ENCODE results near the gene SH3PXD2A.

SH3PXD2A gene

DNA sequence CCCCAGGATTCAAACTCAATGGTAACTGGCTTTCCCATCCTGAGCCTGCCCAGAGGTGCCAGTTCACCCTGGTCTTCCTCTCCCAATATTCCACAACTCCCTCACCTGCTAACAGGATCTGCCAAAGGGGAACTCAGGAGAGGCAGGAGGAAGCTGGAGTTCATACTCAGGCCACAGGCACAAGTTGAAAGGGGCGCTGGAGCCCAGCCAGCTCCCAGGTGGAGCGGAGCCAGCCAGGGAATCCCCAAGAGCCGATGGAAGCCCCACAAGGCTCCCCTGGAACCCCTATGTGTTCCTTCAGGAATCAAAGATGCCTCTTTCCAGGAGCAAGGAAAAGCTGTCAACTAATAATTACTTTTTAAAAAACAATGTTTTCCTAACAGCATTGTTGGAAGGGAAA, 63.5 kb downstream of the SH3PXD2A start (continued):
- no peak for TF ChIP-seq GFI1B (tag by site-specific recombination; IDR thresholded peaks at IDR 0.05)
- no peak for TF ChIP-seq ZNF791 (tag by site-specific recombination; IDR thresholded peaks at IDR 0.05)
- TF ChIP-seq, protein P1, sequence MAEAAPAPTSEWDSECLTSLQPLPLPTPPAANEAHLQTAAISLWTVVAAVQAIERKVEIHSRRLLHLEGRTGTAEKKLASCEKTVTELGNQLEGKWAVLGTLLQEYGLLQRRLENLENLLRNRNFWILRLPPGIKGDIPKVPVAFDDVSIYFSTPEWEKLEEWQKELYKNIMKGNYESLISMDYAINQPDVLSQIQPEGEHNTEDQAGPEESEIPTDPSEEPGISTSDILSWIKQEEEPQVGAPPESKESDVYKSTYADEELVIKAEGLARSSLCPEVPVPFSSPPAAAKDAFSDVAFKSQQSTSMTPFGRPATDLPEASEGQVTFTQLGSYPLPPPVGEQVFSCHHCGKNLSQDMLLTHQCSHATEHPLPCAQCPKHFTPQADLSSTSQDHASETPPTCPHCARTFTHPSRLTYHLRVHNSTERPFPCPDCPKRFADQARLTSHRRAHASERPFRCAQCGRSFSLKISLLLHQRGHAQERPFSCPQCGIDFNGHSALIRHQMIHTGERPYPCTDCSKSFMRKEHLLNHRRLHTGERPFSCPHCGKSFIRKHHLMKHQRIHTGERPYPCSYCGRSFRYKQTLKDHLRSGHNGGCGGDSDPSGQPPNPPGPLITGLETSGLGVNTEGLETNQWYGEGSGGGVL (tag by site-specific recombination; IDR thresholded peaks at IDR 0.05) = no peak
- no peak for TF ChIP-seq ZBTB1 (tag by site-specific recombination; IDR thresholded peaks at IDR 0.05)
- no peak for TF ChIP-seq ZNF292 (tag by site-specific recombination; IDR thresholded peaks at IDR 0.05; ENCODE audit: borderline replicate concordance, low read depth)
- TF ChIP-seq, protein P2, sequence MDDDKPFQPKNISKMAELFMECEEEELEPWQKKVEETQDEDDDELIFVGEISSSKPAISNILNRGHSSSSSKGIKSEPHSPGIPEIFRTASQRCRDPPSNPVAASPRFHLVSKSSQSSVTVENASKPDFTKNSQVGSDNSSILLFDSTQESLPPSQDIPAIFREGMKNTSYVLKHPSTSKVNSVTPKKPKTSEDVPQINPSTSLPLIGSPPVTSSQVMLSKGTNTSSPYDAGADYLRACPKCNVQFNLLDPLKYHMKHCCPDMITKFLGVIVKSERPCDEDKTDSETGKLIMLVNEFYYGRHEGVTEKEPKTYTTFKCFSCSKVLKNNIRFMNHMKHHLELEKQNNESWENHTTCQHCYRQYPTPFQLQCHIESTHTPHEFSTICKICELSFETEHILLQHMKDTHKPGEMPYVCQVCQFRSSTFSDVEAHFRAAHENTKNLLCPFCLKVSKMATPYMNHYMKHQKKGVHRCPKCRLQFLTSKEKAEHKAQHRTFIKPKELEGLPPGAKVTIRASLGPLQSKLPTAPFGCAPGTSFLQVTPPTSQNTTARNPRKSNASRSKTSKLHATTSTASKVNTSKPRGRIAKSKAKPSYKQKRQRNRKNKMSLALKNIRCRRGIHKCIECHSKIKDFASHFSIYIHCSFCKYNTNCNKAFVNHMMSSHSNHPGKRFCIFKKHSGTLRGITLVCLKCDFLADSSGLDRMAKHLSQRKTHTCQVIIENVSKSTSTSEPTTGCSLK (tag by site-specific recombination; IDR thresholded peaks at IDR 0.05) = no peak
- TF ChIP-seq ZNF202 (tag by site-specific recombination; IDR thresholded peaks at IDR 0.05; ENCODE audit: borderline replicate concordance) = no peak
- TF ChIP-seq ZNF155 (tag by site-specific recombination; IDR thresholded peaks at IDR 0.05) = no peak
- TF ChIP-seq, protein P3, sequence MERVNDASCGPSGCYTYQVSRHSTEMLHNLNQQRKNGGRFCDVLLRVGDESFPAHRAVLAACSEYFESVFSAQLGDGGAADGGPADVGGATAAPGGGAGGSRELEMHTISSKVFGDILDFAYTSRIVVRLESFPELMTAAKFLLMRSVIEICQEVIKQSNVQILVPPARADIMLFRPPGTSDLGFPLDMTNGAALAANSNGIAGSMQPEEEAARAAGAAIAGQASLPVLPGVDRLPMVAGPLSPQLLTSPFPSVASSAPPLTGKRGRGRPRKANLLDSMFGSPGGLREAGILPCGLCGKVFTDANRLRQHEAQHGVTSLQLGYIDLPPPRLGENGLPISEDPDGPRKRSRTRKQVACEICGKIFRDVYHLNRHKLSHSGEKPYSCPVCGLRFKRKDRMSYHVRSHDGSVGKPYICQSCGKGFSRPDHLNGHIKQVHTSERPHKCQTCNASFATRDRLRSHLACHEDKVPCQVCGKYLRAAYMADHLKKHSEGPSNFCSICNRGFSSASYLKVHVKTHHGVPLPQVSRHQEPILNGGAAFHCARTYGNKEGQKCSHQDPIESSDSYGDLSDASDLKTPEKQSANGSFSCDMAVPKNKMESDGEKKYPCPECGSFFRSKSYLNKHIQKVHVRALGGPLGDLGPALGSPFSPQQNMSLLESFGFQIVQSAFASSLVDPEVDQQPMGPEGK (tag by site-specific recombination; IDR thresholded peaks at IDR 0.05) = no peak
- no peak for TF ChIP-seq ZNF623 (tag by site-specific recombination; IDR thresholded peaks at IDR 0.05)

DNA sequence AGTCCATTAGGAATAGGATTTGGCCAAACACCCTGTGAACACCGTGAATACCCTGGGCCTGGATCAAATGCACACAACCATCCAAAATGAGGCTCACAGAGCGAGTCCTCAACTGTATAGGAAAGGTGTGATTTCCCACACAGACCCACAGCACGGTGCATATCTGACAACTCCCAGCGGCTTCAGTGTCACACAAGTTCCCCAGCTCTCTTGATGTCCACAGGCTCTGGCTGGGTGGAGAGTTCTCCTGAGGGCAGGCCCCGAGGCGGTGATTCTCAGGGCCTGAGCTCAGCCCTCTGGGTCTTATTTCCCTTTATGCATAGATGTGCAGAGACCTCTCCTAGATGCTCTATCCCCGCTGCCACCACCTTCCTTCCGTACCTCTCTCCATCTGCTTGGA, 64.1 kb downstream of the SH3PXD2A start:
- Histone ChIP-seq H3K4me3 (ENCODE audit: low read depth, low read length) (no peak overlapping the region), H3K36me3 (ENCODE audit: control insufficient read depth in 2 of 2, insufficient read depth in 1 of 2, low read length in 2 of 2) (peaks cover 0 to 3% of the 10 kb centered on the region in 2 experiments; a peak in 1 of 3 replicates), H3K9me3 (ENCODE audit: control insufficient read depth, insufficient read depth, low read depth, low read length) (no peaks in the 10 kb centered on the region), H3K27ac (ENCODE audit: extremely low read depth, low read depth, low read length) (no peak overlapping the region), H3K4me1 (ENCODE audit: control insufficient read depth, insufficient read depth, low read length) (peaks cover 4% of the 10 kb centered on the region; the same call in 1 of the 2 replicates)
- POLR2A ChIA-PET = no interaction called here
- CTCF ChIA-PET = no interaction called here
- TF ChIP-seq, protein P4, sequence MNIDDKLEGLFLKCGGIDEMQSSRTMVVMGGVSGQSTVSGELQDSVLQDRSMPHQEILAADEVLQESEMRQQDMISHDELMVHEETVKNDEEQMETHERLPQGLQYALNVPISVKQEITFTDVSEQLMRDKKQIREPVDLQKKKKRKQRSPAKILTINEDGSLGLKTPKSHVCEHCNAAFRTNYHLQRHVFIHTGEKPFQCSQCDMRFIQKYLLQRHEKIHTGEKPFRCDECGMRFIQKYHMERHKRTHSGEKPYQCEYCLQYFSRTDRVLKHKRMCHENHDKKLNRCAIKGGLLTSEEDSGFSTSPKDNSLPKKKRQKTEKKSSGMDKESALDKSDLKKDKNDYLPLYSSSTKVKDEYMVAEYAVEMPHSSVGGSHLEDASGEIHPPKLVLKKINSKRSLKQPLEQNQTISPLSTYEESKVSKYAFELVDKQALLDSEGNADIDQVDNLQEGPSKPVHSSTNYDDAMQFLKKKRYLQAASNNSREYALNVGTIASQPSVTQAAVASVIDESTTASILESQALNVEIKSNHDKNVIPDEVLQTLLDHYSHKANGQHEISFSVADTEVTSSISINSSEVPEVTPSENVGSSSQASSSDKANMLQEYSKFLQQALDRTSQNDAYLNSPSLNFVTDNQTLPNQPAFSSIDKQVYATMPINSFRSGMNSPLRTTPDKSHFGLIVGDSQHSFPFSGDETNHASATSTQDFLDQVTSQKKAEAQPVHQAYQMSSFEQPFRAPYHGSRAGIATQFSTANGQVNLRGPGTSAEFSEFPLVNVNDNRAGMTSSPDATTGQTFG (tag by site-specific recombination; IDR thresholded peaks at IDR 0.05; ENCODE audit: borderline replicate concordance) = no peak
- no peak for TF ChIP-seq ZNF514 (tag by site-specific recombination; IDR thresholded peaks at IDR 0.05)
- no peak for TF ChIP-seq SETDB1 (IDR thresholded peaks at IDR 0.05; ENCODE audit: insufficient read length, low read length)
- TF ChIP-seq, protein P5, sequence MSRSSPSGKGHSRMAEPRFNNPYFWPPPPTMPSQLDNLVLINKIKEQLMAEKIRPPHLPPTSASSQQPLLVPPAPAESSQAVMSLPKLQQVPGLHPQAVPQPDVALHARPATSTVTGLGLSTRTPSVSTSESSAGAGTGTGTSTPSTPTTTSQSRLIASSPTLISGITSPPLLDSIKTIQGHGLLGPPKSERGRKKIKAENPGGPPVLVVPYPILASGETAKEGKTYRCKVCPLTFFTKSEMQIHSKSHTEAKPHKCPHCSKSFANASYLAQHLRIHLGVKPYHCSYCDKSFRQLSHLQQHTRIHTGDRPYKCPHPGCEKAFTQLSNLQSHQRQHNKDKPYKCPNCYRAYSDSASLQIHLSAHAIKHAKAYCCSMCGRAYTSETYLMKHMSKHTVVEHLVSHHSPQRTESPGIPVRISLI (tag by site-specific recombination; IDR thresholded peaks at IDR 0.05) = no peak
- TF ChIP-seq MZF1 (tag by site-specific recombination; IDR thresholded peaks at IDR 0.05; ENCODE audit: borderline replicate concordance) = no peak
- no peak for TF ChIP-seq ZNF169 (tag by site-specific recombination; IDR thresholded peaks at IDR 0.05)
- no peak for TF ChIP-seq ZNF404 (tag by site-specific recombination; IDR thresholded peaks at IDR 0.05)
- TF ChIP-seq TRIM28 (IDR thresholded peaks at IDR 0.05; ENCODE audit: borderline replicate concordance, low read length) = no peak
- TF ChIP-seq, protein P6, sequence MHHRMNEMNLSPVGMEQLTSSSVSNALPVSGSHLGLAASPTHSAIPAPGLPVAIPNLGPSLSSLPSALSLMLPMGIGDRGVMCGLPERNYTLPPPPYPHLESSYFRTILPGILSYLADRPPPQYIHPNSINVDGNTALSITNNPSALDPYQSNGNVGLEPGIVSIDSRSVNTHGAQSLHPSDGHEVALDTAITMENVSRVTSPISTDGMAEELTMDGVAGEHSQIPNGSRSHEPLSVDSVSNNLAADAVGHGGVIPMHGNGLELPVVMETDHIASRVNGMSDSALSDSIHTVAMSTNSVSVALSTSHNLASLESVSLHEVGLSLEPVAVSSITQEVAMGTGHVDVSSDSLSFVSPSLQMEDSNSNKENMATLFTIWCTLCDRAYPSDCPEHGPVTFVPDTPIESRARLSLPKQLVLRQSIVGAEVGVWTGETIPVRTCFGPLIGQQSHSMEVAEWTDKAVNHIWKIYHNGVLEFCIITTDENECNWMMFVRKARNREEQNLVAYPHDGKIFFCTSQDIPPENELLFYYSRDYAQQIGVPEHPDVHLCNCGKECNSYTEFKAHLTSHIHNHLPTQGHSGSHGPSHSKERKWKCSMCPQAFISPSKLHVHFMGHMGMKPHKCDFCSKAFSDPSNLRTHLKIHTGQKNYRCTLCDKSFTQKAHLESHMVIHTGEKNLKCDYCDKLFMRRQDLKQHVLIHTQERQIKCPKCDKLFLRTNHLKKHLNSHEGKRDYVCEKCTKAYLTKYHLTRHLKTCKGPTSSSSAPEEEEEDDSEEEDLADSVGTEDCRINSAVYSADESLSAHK (tag by site-specific recombination; IDR thresholded peaks at IDR 0.05) = no peak
- no peak for TF ChIP-seq ZNF776 (tag by site-specific recombination; IDR thresholded peaks at IDR 0.05; ENCODE audit: borderline replicate concordance)
- TF ChIP-seq PRDM1 (tag by site-specific recombination; IDR thresholded peaks at IDR 0.05) = no peak
- no peak for TF ChIP-seq ZNF248 (tag by site-specific recombination; IDR thresholded peaks at IDR 0.05)
- TF ChIP-seq, protein P7, sequence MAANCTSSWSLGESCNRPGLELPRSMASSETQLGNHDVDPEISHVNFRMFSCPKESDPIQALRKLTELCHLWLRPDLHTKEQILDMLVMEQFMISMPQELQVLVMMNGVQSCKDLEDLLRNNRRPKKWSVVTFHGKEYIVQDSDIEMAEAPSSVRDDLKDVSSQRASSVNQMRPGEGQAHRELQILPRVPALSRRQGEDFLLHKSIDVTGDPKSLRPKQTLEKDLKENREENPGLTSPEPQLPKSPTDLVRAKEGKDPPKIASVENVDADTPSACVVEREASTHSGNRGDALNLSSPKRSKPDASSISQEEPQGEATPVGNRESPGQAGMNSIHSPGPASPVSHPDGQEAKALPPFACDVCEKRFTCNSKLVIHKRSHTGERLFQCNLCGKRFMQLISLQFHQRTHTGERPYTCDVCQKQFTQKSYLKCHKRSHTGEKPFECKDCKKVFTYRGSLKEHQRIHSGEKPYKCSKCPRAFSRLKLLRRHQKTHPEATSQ (tag by site-specific recombination; IDR thresholded peaks at IDR 0.05) = no peak
- no peak for TF ChIP-seq ZBTB48 (tag by site-specific recombination; IDR thresholded peaks at IDR 0.05)
